GM12801 (cell line): Measurements from ENCODE around the gene ISL1.

Experiments used
- TF ChIP-seq, protein P1 (sequence below): IDR thresholded peaks from one replicate; pipeline ENCODE4 v1.5.1; 2011; ENCODE audit warnings: control low read depth; ENCODE audit not compliant: insufficient read length; ENCODE audit errors: extremely low read depth

Gene ISL1

DNA sequence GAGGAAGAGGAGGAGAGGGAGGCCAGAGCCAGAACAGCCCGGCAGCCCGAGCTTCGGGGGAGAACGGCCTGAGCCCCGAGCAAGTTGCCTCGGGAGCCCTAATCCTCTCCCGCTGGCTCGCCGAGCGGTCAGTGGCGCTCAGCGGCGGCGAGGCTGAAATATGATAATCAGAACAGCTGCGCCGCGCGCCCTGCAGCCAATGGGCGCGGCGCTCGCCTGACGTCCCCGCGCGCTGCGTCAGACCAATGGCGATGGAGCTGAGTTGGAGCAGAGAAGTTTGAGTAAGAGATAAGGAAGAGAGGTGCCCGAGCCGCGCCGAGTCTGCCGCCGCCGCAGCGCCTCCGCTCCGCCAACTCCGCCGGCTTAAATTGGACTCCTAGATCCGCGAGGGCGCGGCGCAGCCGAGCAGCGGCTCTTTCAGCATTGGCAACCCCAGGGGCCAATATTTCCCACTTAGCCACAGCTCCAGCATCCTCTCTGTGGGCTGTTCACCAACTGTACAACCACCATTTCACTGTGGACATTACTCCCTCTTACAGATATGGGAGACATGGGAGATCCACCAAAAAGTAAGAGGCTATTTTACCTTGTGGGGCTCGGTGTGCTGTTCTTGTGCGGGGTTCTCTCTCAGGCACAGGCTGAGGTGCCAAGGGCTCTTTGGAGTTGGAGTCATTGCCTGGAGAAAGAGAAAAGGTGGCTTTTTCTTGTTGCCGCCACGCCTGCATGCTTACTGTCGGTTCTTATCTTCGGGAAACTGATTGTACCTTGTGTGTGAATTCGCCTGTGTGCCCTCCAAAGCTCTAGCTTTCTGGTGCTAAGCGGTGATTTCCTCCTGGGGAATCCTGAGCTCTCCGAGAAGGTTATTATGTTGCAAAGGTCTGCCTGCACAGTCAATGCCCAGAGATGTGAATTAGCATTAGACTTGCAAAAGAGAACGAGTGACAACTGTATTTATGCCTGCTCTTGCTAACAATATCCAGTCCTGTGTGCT is at the start of gene ISL1:
TSS of gene ISL1 (plus strand) at position 318 of the 991 bp plus-strand sequence. CDS start at position 542, 224 bp downstream.
- TF ChIP-seq, protein P1, sequence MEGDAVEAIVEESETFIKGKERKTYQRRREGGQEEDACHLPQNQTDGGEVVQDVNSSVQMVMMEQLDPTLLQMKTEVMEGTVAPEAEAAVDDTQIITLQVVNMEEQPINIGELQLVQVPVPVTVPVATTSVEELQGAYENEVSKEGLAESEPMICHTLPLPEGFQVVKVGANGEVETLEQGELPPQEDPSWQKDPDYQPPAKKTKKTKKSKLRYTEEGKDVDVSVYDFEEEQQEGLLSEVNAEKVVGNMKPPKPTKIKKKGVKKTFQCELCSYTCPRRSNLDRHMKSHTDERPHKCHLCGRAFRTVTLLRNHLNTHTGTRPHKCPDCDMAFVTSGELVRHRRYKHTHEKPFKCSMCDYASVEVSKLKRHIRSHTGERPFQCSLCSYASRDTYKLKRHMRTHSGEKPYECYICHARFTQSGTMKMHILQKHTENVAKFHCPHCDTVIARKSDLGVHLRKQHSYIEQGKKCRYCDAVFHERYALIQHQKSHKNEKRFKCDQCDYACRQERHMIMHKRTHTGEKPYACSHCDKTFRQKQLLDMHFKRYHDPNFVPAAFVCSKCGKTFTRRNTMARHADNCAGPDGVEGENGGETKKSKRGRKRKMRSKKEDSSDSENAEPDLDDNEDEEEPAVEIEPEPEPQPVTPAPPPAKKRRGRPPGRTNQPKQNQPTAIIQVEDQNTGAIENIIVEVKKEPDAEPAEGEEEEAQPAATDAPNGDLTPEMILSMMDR, result no peak

DNA sequence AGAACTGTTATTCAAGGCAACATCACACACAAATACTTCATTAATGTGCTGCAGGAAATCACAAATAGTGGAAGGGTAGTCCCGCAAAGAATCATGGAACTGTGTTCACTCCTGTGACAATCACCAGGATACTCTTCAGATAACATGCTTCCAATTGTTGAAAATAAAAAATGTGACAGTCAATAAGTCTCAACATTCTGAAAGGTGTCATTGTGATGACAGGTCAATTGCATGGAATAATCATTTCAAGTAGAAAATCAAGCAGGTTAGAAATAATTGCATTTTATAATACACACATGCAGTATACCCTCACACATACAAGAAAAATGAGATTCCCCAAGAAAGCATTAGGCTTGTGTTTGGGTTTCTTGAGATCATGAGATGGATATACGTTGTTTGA is 46.4 kb upstream of the ISL1 start:
- TF ChIP-seq, protein P1, result no peak

DNA sequence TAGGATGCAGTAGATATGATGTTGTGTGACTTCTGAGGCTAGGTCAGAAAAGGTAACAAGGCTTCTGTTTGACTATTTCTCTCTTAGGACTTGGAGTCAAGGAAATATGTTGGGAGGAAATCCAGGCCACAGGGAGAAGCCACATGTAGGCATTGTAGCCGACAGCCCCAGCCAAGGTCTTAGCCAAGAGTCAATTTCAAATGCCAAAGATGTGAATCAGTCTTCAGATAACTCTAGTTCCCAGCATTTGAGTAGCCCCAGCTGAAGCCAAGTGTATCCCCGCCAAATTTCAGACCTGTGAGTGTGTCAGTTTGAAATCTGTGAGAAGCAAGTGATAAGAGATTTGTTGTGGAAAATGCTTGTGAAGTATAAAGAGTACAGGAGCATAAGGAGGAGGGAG is 38.1 kb upstream of the ISL1 start:
- TF ChIP-seq, protein P1, result no peak

DNA sequence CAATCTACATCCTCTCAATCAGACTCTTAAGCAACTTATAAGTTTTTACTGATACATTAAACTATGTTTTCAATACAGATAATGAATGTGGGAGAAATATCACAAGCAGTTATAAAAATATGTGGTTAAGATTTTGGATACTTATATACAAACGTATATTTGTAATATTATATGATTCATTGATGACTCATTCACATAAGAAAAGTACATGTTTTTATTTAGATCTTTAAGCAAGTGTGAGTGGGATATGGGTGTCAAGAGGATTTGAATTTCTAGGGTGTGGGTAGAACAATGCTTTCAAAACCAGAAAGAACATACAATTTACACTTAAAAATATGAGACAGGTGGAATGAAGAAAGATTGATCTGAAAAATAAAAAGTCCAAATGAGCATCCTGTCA is 36.1 kb upstream of the ISL1 start:
- TF ChIP-seq, protein P1, result no peak

DNA sequence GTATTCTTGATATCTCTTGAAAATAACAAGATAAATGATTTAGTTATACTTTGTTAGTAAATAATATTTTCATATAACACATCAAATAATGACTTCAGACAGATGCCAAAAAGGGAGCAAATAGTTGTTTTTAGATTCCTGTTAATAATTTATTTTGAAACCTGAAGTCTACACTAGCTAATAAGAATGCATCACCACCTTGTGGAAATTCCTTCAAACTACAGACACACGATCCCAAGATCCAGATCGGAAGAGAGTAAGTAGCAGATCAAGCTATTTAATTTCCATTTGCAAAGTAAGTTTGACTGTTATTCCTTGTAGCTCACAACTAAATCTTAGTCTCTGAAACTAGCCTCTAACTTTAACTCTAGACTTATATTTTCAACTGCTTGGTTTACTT is 35.5 kb upstream of the ISL1 start:
- TF ChIP-seq, protein P1, result no peak

DNA sequence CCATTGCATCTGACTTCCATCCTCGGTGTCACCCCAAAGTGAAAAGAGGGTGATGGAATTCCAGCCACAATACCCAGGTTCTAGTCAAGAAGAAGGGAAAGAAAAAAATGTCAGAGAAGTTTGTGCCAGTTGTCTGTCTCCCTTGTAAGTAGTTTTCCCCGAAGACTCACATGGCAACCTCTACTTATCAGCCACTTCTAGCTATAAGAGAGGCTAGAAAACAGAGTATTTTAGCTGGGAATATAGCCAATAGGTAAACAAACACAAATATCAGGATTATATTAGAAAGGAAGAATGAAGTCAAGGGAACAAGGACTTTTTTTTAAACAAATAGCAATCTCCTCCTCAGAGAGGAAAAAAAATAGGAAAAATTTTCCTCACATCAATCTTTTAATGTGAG is 12.2 kb upstream of the ISL1 start:
- TF ChIP-seq, protein P1, result no peak

DNA sequence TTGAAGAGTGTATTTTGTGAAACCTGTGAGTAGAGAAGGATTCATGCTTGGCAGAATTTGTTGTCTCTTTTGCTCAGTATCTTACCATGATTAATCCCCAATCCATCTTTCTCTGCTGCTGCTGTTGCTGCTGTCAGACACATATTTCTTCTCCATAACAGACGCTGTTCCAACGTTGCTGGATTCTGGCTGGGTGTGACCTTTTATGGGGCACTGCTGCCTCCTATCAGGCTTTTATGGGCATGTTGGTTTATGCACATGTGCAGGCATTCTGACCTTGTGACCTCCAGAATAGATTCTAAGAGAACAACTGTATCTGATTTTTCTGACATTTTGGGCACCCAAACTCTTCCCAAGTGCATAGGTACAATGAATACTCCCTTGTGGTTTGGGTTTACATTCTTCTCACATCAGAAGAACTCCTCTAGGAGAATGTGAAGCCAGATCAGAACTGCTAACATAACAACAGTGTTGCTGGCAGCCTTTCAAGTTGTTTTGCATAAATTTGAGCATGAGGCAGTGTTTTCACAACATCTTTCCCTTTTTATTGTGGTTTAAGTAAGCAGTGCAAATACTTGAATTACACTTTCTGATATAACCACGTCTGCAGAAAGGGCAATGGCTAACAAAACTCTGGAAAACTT is 9.2 kb upstream of the ISL1 start:
- TF ChIP-seq, protein P1, result no peak
